GM12892 (cell line): ENCODE measurements around the gene DHRS7B.

Source experiments
- POLR2A ChIP-seq: IDR thresholded peaks from 2 replicates; pipeline ENCODE4 v1.6.1; 2011; ENCODE audit warnings: low read depth, low read length, control low read depth
- POLR2AphosphoS5 ChIP-seq: IDR thresholded peaks from 2 replicates; pipeline ENCODE4 v1.6.1; 2011; ENCODE audit warnings: low read depth, low read length, control low read depth
- TAF1 ChIP-seq: IDR thresholded peaks from 2 replicates; pipeline ENCODE4 v1.6.1; 2011; ENCODE audit warnings: low read depth, mild to moderate bottlenecking, control low read depth, low read length, borderline replicate concordance

DNA sequence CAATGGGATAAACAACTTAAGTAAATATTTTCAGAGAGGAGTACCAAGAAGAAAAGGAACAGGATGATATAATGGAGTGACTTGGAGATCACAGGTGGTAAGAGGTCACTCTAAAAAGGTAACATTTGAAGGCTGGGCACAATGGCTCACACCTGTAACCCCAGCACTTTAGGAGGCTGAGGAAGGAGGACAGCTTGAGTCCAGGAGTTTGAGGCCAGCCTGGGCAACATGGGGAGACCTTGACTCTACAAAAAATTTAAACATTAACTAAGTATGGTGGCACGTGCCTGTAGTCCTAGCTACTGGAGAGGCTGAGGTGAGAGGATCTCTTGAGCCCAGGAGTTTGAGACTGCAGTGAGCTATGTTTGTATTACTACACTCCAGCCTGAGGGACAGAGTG, 90.6 kb downstream of the DHRS7B start:
- TF ChIP-seq POLR2A (no peak), TAF1 (no peak), POLR2AphosphoS5 (no peak)
